Measurements from ENCODE around the gene MICU1.
"Not testable (repeated sequence)": the region's sequence is repeated elsewhere in the genome, so short reads cannot be mapped to it uniquely, and the experiment has no call there.

MICU1 gene

GRCh38 chr10:72552857-72553256, 73.0 kb downstream of the MICU1 start:
- no peak for DNase-seq

GRCh38 chr10:72550239-72550638, 75.6 kb downstream of the MICU1 start:
- DNase-seq = no peak

- DNase-seq = no peak
Measured at GRCh38 chr10:72545546-72545945, 80.3 kb downstream of the MICU1 start.

- not testable (repeated sequence) for DNase-seq
Measured at GRCh38 chr10:72543855-72544254, 82.0 kb downstream of the MICU1 start.

GRCh38 chr10:72542396-72542815, 83.5 kb downstream of the MICU1 start:
- no peak for DNase-seq

GRCh38 chr10:72541337-72541736, 84.5 kb downstream of the MICU1 start:
- DNase-seq = no peak

- DNase-seq = no peak
Measured at GRCh38 chr10:72540193-72540807, 85.6 kb downstream of the MICU1 start.

- DNase-seq = no peak
Measured at GRCh38 chr10:72539137-72539536, 86.7 kb downstream of the MICU1 start.

- no peak for DNase-seq
Measured at GRCh38 chr10:72525689-72526088, 100.2 kb downstream of the MICU1 start.

- no peak for DNase-seq
Measured at GRCh38 chr10:72525277-72525676, 100.6 kb downstream of the MICU1 start.

GRCh38 chr10:72524489-72524888, 101.4 kb downstream of the MICU1 start:
- DNase-seq = no peak

- no peak for DNase-seq
Measured at GRCh38 chr10:72523932-72524396, 101.9 kb downstream of the MICU1 start.

GRCh38 chr10:72523062-72523461, 102.8 kb downstream of the MICU1 start:
- DNase-seq = no peak

GRCh38 chr10:72517244-72517643, 108.6 kb downstream of the MICU1 start:
- DNase-seq = no peak

GRCh38 chr10:72515455-72515854, 110.4 kb downstream of the MICU1 start:
- DNase-seq = no peak

GRCh38 chr10:72513910-72514309, 112.0 kb downstream of the MICU1 start:
- no peak for DNase-seq

GRCh38 chr10:72511459-72511858, 114.4 kb downstream of the MICU1 start:
- DNase-seq = no peak

GRCh38 chr10:72509941-72510340, 115.9 kb downstream of the MICU1 start:
- no peak for DNase-seq

GRCh38 chr10:72509206-72509799, 116.6 kb downstream of the MICU1 start:
- no peak for DNase-seq

GRCh38 chr10:72508033-72508432, 117.8 kb downstream of the MICU1 start:
- DNase-seq = no peak

- DNase-seq = no peak
Measured at GRCh38 chr10:72506474-72506873, 119.4 kb downstream of the MICU1 start.

GRCh38 chr10:72505435-72505834, 120.4 kb downstream of the MICU1 start:
- no peak for DNase-seq

GRCh38 chr10:72503694-72504438, 122.0 kb downstream of the MICU1 start:
- no peak for DNase-seq

GRCh38 chr10:72503241-72503640, 122.6 kb downstream of the MICU1 start:
- no peak for DNase-seq

All from CD4-positive, alpha-beta T cell treated with Interleukin-4 for 4 hours (primary cell).